OCI-LY3 (cell line): Measurements from ENCODE around the gene NRP2.

Source experiments
- CTCF ChIP-seq: fragments of 200-600, 300-600 bp; sonication (generic); IDR thresholded peaks from 2 replicates; pipeline ENCODE4 v1.5.1; 2014; ENCODE audit warnings: antibody characterized with exemption, low read length, low read depth
- EZH2phosphoT487 ChIP-seq: fragments of 200-600 bp; shearing (Covaris generic); IDR thresholded peaks from 2 replicates; pipeline ENCODE4 v1.6.1; 2018; ENCODE audit warnings: antibody characterized with exemption, mixed run types, low read depth

GRCh38 chr2:205741256-205741978 is 59.1 kb downstream of the NRP2 start:
- TF ChIP-seq CTCF (no peak), EZH2phosphoT487 (no peak)
